HepG2 (cell line): Measurements from ENCODE around the gene NCOA1.

Experiments used
- CTCF ChIP-seq: sonication (generic); formaldehyde crosslinking; IDR thresholded peaks from 2 replicates; pipeline ENCODE4 v1.5.0; 2020; ENCODE audit warnings: mild to moderate bottlenecking, missing genetic modification reagents, moderate library complexity
- GABPA ChIP-seq, 2 experiments: IDR thresholded peaks; 2 replicates each; pipeline ENCODE4 v1.6.1; 2011 to 2016; ENCODE audit warnings: low read depth in 2 of 2, low read length in 1 of 2, missing biosample characterization in 1 of 2, missing genetic modification characterization in 1 of 2
- MED13 ChIP-seq: sonication (generic); formaldehyde crosslinking; IDR thresholded peaks from 2 replicates; pipeline ENCODE4 v1.5.0; 2020; ENCODE audit warnings: missing genetic modification reagents
- POLR2A ChIP-seq, 2 experiments: IDR thresholded peaks; 2 replicates each; pipeline ENCODE4 v1.6.1; 2011; ENCODE audit warnings: low read depth in 2 of 2, low read length in 2 of 2, mild to moderate bottlenecking in 1 of 2, moderate library complexity in 1 of 2; ENCODE audit not compliant: insufficient read depth in 1 of 2
- REST ChIP-seq, 2 experiments: IDR thresholded peaks; 2 replicates each; pipeline ENCODE4 v1.6.1; 2011 to 2012; ENCODE audit warnings: low read length in 2 of 2, borderline replicate concordance in 1 of 2, low read depth in 1 of 2, mild to moderate bottlenecking in 1 of 2, moderate library complexity in 1 of 2
- SP1 ChIP-seq, 2 experiments: fragments of 450-650 bp in 1 of 2; sonication (generic) in 1 of 2; formaldehyde crosslinking in 1 of 2; IDR thresholded peaks; 2 replicates each; pipeline versions ENCODE4 v1.4.0 to v1.6.1; 2016 to 2020; ENCODE audit warnings: missing genetic modification reagents in 1 of 2
- ZNF670 ChIP-seq: sonication (generic); formaldehyde crosslinking; IDR thresholded peaks from 2 replicates; pipeline ENCODE4 v1.8.0; 2022; ENCODE audit warnings: mild to moderate bottlenecking, missing genetic modification reagents, borderline replicate concordance
- TF ChIP-seq, protein P1 (sequence below): sonication (generic); formaldehyde crosslinking; IDR thresholded peaks from 2 replicates; pipeline ENCODE4 v1.5.0; 2020; ENCODE audit warnings: missing genetic modification reagents

GRCh38 chr2:24809316-24810007 is 318.4 kb downstream of the NCOA1 start:
- TF ChIP-seq ZNF670 (CRISPR knock-in tag) (no peak), SP1 (IDR thresholded peaks at IDR 0.05) (no peak), SP1 (CRISPR knock-in tag; IDR thresholded peaks at IDR 0.05) (no peak), MED13 (no peak), GABPA (IDR thresholded peaks at IDR 0.05; ENCODE audit: low read depth, low read length) (no peak), GABPA (CRISPR knock-in tag; IDR thresholded peaks at IDR 0.05; ENCODE audit: low read depth) (no peak), POLR2A (IDR thresholded peaks at IDR 0.05; ENCODE audit: insufficient read depth in 1 of 2, low read depth in 2 of 2, low read length in 2 of 2) (no peak), CTCF (CRISPR knock-in tag) (no peak), REST (IDR thresholded peaks at IDR 0.05; ENCODE audit: borderline replicate concordance in 1 of 2, low read depth in 1 of 2, low read length in 2 of 2) (no peak)
- TF ChIP-seq, protein P1, sequence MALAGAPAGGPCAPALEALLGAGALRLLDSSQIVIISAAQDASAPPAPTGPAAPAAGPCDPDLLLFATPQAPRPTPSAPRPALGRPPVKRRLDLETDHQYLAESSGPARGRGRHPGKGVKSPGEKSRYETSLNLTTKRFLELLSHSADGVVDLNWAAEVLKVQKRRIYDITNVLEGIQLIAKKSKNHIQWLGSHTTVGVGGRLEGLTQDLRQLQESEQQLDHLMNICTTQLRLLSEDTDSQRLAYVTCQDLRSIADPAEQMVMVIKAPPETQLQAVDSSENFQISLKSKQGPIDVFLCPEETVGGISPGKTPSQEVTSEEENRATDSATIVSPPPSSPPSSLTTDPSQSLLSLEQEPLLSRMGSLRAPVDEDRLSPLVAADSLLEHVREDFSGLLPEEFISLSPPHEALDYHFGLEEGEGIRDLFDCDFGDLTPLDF (CRISPR knock-in tag) = no peak
